GM18909 (cell line): ENCODE results near the gene AUTS2.
A peak's percentile ranks its signal among the peaks of the same experiment; 100 is the strongest.

ENCODE experiments used
- ATAC-seq: cut with Tn5 transposase; IDR thresholded peaks from one replicate; pipeline ENCODE4 v1.9.1; 2021; ENCODE audit warnings: mild to moderate bottlenecking; ENCODE audit not compliant: unreplicated experiment, poor library complexity

Gene AUTS2

DNA sequence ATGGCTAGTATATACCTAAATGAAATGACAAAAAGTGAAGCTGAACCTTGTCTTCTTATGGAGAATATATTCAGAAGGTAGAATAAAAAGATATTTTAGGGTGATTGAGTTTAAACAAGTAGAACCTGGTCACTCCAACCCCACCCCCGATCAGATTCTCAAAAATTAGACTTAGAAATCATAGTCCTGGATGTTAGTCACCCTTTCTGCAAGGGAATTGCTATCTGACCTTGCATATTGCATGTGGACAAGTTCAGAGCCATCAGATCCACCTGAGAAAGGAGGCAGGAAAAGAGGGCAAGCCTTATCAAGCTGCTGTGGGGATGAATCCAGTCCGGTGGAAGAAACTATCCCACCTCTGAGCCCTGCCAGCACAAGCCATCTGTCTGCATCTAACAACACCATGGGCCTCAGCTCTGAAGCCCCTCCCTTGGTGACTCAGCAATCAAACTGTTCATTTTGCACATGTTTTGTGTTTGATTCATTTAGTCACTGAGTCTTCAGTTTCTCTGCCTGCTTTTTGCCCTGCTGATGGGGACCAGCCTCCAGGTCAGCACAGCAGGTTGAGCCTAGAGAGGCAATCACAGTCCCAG lies 727.3 kb downstream of the AUTS2 start:
- no peak for ATAC-seq

GRCh38 chr7:70334295-70334694 lies 736.0 kb downstream of the AUTS2 start:
- ATAC-seq = no peak

DNA sequence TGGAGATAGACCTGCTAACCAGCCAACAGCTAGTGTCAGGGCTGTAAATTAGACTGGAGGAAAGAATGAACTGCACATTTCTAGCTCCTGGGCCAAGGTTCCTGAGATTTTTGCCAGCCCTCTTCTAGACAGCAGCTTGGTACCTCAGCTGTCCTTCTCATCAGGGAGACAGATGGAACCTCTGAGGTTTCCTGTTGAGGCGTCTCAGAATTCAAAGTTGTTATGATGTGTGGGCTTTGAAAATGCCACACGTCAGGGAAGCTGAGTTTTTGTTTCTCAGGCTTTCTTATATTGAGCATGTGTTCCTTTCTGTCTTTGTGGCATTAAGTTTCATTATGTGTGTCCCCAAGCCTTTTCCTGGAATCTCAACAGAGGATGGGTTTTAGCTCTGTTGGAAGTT lies 736.6 kb downstream of the AUTS2 start:
- ATAC-seq = no peak

DNA sequence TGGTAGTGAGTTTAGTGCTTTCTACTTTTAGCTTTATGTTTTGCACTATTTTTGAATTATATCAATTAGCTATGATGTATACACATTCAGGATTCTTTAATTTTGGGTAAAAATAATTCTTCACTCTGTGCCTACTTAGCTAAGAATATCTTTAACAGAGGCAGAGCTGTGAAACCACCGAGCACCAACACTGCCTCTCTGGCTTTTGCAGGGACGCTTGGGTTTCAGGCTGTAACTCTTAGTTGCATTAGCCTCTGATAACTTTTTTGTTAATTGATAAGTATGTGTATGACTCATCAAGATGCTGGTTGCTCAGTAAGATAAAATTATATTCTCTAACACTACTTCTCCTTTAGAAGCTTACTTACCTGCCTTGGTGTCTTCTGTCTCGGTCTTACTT lies 738.3 kb downstream of the AUTS2 start:
- ATAC-seq = no peak

- ATAC-seq = no peak
Observed at GRCh38 chr7:70338015-70338414, 739.7 kb downstream of the AUTS2 start.

- no peak for ATAC-seq
Observed at GRCh38 chr7:70340236-70340635, 742.0 kb downstream of the AUTS2 start.

DNA sequence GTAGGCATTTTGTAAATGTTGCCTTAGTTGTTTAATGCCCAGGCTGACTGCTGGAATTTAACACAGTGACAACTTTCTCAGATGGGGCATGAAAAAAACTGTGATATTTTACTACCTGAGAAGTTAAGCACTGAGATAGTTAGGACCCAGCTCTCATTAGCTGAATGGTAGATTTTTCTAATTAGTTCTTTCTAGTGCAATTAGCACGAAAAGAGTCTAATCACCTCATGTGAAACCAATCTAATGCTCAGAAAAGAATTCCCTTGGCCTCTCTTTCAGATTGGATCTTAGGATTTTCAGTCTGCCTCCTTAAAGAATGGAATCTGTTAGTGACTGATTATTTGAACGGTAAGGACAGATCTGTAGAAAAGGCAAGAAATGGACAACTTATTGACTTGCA lies 743.2 kb downstream of the AUTS2 start:
- ATAC-seq = no peak

- ATAC-seq = no peak
Observed at GRCh38 chr7:70343519-70343918, 745.2 kb downstream of the AUTS2 start.

- ATAC-seq = no peak
Observed at GRCh38 chr7:70344726-70345125, 746.5 kb downstream of the AUTS2 start.

DNA sequence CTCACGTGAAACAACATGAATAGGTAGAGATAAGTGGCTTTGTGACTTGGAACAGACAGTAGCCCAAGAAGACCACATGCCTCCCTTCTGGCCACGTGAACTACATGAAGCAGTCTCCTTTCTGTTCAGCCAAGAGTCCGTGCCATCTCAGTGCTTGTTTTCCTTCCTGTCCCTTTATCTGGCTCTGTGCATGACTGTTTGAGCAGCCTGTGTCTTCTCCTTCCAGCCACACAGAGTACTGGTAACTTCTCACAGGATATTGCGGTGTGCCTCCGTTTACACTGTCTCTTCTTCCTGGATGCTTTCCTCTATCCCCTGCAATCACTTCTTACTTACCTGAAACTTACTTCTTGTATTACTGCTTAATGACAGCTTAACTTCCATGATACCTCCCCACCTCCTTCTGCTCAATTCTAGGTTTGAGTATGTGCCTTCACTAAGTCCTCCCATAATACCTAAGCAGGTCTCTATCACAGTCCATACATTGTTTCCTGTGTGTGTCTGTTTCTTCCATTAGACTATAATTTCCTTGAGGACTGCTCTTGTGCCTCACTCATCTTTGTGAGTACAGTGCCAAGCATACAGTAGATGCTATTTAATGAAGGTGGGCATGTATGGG lies 748.7 kb downstream of the AUTS2 start:
- no peak for ATAC-seq

DNA sequence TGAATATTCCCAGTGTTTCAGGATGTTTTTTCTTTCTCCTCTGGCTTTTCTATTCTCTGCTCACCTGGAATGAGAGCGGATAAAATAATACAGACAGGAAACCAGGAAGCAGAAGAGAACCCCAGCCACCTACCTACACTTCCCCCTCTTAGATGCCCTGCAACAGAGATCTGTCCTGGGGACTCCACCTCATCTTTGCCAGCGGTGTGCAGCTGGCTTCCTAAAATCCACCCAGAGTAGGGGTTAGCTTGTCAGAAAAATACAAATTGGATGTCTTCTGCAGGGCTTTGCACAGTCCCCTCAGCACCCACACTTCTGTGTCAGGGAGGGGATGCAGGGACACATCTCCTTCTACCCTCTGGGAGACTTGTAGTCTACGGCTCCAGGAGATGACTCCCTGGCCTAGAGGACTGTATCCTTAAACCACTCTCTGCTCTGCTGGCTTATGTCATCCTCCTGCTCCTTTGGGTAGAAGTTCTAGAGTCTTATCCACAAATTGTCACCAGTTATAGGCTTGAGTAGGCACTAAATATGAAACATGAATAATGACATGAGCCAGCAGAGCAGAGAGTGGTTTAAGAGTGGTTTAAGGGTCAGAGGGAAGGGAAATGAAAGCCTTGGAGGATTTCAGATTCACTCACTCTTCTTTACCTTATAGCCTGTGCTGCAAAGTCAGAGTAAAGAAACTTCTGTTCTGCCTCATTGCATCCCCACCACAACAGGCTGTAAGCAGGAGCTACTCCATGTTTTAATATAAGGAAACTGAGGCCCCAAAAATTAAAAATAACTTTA lies 749.4 kb downstream of the AUTS2 start:
- peak; percentile 97 for ATAC-seq

DNA sequence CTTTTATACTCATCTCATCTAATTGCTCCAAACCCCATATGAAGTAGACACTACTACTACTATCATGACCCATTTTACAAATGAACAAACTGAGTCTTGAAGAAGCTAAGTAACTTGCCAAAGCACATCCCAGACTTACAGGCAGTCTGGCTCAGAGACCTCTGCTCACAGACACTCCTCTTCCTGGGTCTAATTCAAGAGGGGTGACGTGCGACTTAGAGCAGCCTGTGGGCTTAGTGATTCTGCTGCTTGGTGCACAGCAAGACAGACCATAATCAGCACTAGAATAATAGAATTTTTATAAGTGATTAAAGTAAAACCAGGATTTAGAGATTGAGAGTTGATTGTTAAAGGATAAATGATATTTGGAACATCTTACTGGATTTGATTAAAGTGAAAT lies 750.8 kb downstream of the AUTS2 start:
- no peak for ATAC-seq

- ATAC-seq = no peak
Observed at GRCh38 chr7:70349819-70350218, 751.5 kb downstream of the AUTS2 start.

- ATAC-seq = no peak
Observed at GRCh38 chr7:70352088-70352487, 753.8 kb downstream of the AUTS2 start.

DNA sequence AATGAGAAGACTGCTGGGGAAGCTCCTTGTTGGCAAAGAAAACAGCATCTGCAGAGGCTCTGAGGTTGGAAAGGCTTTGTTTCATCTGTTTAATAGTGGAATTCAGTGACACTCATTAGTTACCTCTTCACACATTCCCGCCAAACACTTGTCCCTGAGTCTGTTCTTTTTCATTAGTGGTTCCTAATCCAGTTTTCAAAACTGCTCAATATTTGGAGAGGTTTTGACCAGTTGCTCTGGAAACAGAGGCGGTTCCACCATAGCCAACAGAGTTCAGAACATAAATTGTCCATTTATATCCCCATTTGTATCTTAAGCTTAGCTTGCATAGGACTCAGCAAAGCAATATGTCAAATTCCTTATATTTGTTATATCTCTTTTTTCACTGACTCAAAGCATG lies 754.6 kb downstream of the AUTS2 start:
- no peak for ATAC-seq

DNA sequence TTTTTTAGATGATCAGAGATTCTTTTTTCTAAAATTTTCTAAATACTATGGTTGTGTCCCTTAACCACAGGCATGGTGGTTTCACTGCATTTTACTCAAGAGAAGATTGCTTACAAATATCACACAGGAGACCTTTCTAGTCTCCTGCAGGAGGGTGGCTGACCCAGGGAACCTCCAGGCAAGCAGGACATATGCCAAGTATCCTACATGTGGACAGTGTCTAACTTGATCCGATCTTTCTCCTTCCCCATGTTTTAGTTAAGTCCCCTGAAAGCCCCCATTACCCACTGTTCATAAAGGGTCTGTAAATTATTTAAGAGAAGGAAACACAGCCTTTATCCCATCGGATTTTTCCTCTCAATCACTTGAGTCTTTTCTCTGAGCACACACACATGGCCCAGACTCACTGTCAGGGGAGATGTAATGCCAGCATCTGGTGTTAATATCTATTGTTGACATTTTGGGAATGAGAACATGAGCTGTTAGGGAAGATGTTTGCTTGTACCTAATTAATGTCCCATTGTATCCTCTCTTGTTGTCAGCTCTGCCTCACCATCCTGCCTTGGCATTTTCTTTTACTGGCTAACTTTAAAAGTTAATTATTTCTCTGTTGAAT lies 755.2 kb downstream of the AUTS2 start:
- ATAC-seq = no peak

DNA sequence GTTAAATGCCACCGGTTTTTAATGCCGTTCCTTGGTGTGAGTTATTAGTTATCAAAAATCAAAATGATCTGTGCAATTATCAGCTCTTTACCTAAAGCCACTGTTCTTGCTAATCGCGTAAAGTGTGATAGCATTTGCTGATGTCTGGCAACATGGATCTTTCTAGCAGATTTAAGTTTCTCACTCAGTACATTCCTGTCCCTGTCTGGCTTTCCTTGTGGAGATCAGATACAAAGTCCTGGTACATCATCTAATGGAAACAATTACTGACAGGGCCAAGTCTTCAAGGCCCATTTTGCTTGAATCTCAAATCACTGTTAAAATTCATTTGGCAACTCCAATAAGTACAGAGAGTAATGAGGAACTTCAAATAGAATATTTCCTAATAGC lies 755.7 kb downstream of the AUTS2 start:
- ATAC-seq = no peak

DNA sequence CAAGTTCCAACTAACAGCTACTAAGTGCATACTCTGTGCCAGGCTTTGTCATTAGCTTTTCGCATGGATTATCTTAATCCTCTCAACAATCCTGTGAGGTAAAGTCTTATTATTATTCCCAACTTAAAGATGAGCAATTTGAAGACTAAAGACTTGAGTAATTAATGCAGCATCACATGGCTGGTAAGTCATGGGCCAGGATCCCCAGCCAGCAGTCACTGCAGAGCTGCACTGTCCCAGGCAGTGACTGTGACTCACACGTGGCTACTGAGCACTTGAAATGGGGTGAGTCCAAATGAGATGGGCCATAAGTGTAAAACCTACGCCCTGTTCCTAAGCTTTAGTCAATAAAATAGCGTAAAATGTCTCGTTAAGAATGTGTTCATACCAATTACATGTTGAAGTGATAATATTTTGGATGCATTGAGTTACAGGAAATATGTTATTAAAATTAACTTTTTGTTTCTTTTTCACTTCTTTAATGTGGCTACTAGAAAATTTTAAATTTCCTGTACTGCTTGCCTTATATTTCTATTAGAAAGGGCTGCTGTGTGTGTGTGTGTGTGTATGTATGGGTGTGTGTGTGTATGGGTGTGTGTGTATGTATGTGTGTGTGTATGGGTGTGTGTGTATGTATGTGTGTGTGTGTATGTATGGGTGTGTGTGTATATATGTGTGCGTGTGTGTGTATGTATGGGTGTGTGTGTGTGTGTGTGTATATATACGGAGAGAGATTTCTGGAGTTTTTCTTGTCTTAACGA lies 756.3 kb downstream of the AUTS2 start:
- ATAC-seq = no peak

DNA sequence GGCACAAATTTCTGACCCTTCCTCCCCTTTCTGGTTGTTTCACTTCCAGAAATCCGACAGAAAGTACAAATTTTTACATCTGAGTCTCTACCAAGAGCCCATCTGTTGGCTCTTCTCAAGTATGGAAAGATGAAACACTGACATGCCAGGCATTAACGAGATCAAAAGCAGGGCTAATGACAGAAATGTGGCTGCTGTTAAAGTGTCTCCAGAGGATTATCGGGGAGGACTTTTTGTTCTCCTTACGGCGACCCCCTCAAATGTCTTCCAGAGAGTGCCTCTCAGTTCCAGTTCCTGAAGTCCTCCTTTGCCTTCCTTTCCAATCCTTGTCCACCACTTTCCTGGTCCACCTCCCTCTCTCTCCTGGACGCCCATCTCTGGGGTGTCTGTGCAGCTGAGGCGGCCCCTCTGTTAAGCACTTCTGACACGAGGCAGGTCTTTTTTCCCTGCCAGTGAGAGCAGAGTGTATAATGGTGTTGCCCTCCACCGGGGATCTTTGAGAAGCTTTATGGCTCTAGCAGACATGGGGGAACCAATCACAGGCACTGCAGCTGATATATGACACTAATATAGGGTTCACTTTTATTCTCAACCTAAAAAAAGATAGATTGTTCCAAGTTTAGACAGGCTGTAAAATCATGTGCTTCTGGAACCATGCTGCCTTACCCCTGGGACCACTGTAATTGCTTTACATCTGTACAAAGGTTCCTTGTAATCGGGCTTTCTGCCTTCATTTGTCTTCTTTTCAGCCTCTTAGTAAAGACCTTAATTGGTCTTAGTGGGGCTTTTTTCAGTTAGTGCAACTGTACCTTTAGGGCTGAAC lies 757.1 kb downstream of the AUTS2 start:
- ATAC-seq = no peak
